Keratinocyte (primary cell): Measurements from ENCODE around the gene AJAP1. TPM values are rescaled to one million over a fixed set of nuclear protein-coding genes. Genes with fewer than 3 reads are reported as not detected.

ENCODE experiments used
- DNase-seq: peaks from one replicate; pipeline ENCODE4 v3.0.0-alpha.2; 2011; ENCODE audit warnings: low read depth, missing footprints, low spot score
- FAIRE-seq: peaks from 2 replicates; lab custom pipeline; 2011; peaks lifted over from hg19 to GRCh38; lab: Jason Lieb, UNC
- H2AFZ ChIP-seq: 2 replicates; pipeline ENCODE4 v1.6.0; 2012; ENCODE audit warnings: low read length, control low read depth, inconsistent platforms; ENCODE audit not compliant: control insufficient read depth
- H3K27ac ChIP-seq: 2 replicates; pipeline ENCODE4 v1.5.1; 2011; ENCODE audit warnings: low read length; ENCODE audit not compliant: control insufficient read depth, insufficient read depth
- H3K27me3 ChIP-seq: 3 replicates; pipeline ENCODE4 v1.6.0; 2011; ENCODE audit warnings: low read length; ENCODE audit not compliant: control insufficient read depth, insufficient read depth; ENCODE audit errors: extremely low read depth
- H3K36me3 ChIP-seq, 2 experiments: 2 replicates in 1 of 2; 3 replicates in 1 of 2; pipeline ENCODE4 v1.5.1; 2011; ENCODE audit warnings: low read length in 2 of 2, mild to moderate bottlenecking in 1 of 2; ENCODE audit not compliant: control insufficient read depth in 2 of 2, insufficient read depth in 2 of 2; ENCODE audit errors: extremely low read depth in 1 of 2
- H3K4me1 ChIP-seq: 3 replicates; pipeline ENCODE4 v1.5.1; 2011; ENCODE audit warnings: low read length; ENCODE audit not compliant: control insufficient read depth, insufficient read depth; ENCODE audit errors: extremely low read depth
- H3K4me2 ChIP-seq: 3 replicates; pipeline ENCODE4 v1.6.0; 2011; ENCODE audit warnings: low read depth, low read length; ENCODE audit not compliant: control insufficient read depth, insufficient read depth; ENCODE audit errors: extremely low read depth
- H3K4me3 ChIP-seq, 3 experiments: fragments of 200-600 bp in 1 of 3; sonication (generic) in 1 of 3; 2 replicates in 2 of 3; 3 replicates in 1 of 3; pipeline ENCODE4 v1.5.1; 2011 to 2016; ENCODE audit warnings: low read length in 3 of 3, mild to moderate bottlenecking in 3 of 3, control low read depth in 2 of 3, inconsistent platforms in 1 of 3, low read depth in 1 of 3, mixed read lengths in 1 of 3, mixed run types in 1 of 3, moderate library complexity in 1 of 3; ENCODE audit not compliant: control insufficient read depth in 2 of 3, insufficient read depth in 2 of 3; ENCODE audit errors: extremely low read depth in 1 of 3
- H3K79me2 ChIP-seq: 2 replicates; pipeline ENCODE4 v1.6.0; 2012; ENCODE audit warnings: low read length; ENCODE audit not compliant: control insufficient read depth, insufficient read depth
- H3K9ac ChIP-seq: 3 replicates; pipeline ENCODE4 v1.6.0; 2011; ENCODE audit warnings: low read length; ENCODE audit not compliant: control insufficient read depth, insufficient read depth; ENCODE audit errors: extremely low read depth
- H3K9me1 ChIP-seq: 3 replicates; pipeline ENCODE4 v1.6.0; 2011; ENCODE audit warnings: low read length; ENCODE audit not compliant: control insufficient read depth, insufficient read depth; ENCODE audit errors: extremely low read depth
- H3K9me3 ChIP-seq: 2 replicates; pipeline ENCODE4 v1.5.1; 2012; ENCODE audit warnings: low read depth, low read length; ENCODE audit not compliant: control insufficient read depth
- H4K20me1 ChIP-seq: 3 replicates; pipeline ENCODE4 v1.6.0; 2011; ENCODE audit warnings: low read length; ENCODE audit not compliant: control insufficient read depth, insufficient read depth; ENCODE audit errors: extremely low read depth
- CTCF ChIP-seq, 3 experiments: IDR thresholded peaks in 1 of 3; conservative IDR thresholded peaks in 1 of 3; optimal IDR thresholded peaks in 1 of 3; 2 replicates in 2 of 3; 3 replicates in 1 of 3; pipeline versions ENCODE3 to v1.5.1; 2011; ENCODE audit warnings: low read length in 3 of 3, mild to moderate bottlenecking in 3 of 3, moderate library complexity in 2 of 3, control low read depth in 1 of 3, inconsistent platforms in 1 of 3; ENCODE audit not compliant: insufficient read depth in 2 of 3; ENCODE audit errors: extremely low read depth in 1 of 3
- EZH2 ChIP-seq: IDR thresholded peaks from one replicate; pipeline ENCODE4 v1.6.1; 2012; ENCODE audit warnings: inconsistent platforms, mild to moderate bottlenecking, low read length, moderate library complexity
- dilution Hi-C: fragments of 300-500 bp; cut with MboI; formaldehyde crosslinking; loops from one replicate; pipeline ENCODE4 v1.7.0; 2020; ENCODE audit warnings: low sequenced_read_pairs; ENCODE audit not compliant: extremely low pct_ligation_motif_present
- polyA plus RNA-seq, 5 experiments: library from polyadenylated mRNA; depleted of rRNA in 3 of 5; stranded (reverse) in 3 of 5; stranded (forward) in 1 of 5; unstranded in 1 of 5; fragments of >200 nt; gene quantifications; 1 replicate in 1 of 5; 2 replicates in 3 of 5; 3 replicates in 1 of 5; pipeline versions ENCODE4 v1.2.1 to v1.2.3, GENCODE V29; 2011 to 2012; ENCODE audit warnings: missing spikeins in 2 of 5, low read depth in 1 of 5, low replicate concordance in 1 of 5

AJAP1 gene
- polyA plus RNA-seq, 1 donor (not counting 4 experiments of a cell fraction or from before 2014, with no cell fraction given), result 2.2 TPM

DNA sequence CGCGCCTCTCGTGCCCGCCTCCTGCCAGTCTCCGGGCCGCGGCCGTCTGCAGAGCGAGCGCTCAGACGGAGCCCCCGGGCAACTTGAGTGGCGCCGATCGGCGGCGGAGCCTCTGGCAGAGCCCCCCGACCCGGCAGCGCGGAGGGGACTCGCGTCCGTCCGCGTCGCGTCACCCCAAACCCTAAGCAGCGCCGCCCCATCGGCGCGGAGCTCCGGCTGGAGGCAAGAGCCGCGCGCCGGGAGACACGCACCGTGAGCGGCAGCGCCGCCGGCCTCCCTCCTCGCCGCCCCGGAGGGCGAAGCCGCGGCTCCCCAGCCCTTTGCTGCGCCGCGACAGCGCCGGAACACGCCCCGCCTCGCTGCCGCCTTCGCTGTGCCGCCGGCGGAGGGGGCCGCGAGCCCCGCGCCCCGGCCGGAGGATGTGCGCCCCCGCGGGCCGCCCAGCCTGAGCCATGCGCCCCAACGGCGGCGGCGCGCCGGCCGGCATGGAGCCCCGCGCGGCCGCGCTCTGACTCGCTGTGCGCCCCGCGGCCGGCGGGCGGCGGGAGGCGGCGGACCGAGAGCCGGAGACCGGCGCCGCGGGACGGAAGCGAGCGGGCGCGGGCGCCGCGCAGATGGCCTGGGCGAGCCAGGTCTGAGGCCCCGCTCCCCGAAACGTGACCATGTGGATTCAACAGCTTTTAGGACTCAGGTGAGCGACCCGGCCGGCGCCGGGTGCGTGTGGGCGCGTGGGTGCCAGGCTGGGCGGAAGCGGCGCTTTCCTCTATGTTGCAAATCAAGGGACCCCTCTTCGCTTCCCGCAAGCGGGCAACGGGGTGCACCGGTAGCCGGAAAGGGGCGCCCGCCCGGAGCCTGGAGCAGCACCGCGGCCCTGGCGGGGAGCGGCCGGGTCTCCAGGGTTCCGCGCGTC lies 610 bp downstream of the AJAP1 start:
- peaks cover 7% of the 10 kb centered on the region for H3K27me3 ChIP-seq
- dilution Hi-C loops, result no loop called here
- H3K4me2 ChIP-seq, result peak overlapping the region; percentile 56
- peak overlapping the region; percentile 47 for H3K27ac ChIP-seq
- no peaks in the 10 kb centered on the region for H4K20me1 ChIP-seq
- H3K9me3 ChIP-seq, result no peaks in the 10 kb centered on the region
- DNase-seq (no peak), FAIRE-seq (no peak)
- peaks cover 26% of the 10 kb centered on the region for H3K4me1 ChIP-seq
- peak overlapping the region; percentile 62 to 76 (median 71) for H3K4me3 ChIP-seq
- H3K36me3 ChIP-seq, result no peaks in the 10 kb centered on the region
- H3K9me1 ChIP-seq, result no peaks in the 10 kb centered on the region
- H3K9ac ChIP-seq, result peak overlapping the region; percentile 69
- TF ChIP-seq CTCF (optimal IDR thresholded peaks at IDR 0.05 in 1 of 3, IDR thresholded peaks at IDR 0.05 in 1 of 3, conservative IDR thresholded peaks at IDR 0.05 in 1 of 3; ENCODE audit: extremely low read depth in 1 of 3, insufficient read depth in 2 of 3, low read length in 3 of 3), result no peak
- TF ChIP-seq EZH2, result no peak
- peak overlapping the region; percentile 19 for H2AFZ ChIP-seq
- peaks cover 14% of the 10 kb centered on the region for H3K79me2 ChIP-seq

- H4K20me1 ChIP-seq, result no peaks in the 10 kb centered on the region
- peak overlapping the region; percentile 62 to 76 (median 71) for H3K4me3 ChIP-seq
- H3K9ac ChIP-seq, result peak overlapping the region; percentile 69
- H3K4me1 ChIP-seq, result peaks cover 18% of the 10 kb centered on the region
- H3K79me2 ChIP-seq, result peaks cover 22% of the 10 kb centered on the region
- dilution Hi-C loops, result no loop called here
- peak overlapping the region; percentile 57 for H3K4me2 ChIP-seq
- TF ChIP-seq CTCF (optimal IDR thresholded peaks at IDR 0.05 in 1 of 3, IDR thresholded peaks at IDR 0.05 in 1 of 3, conservative IDR thresholded peaks at IDR 0.05 in 1 of 3; ENCODE audit: extremely low read depth in 1 of 3, insufficient read depth in 2 of 3, low read length in 3 of 3) (peak; percentile 79 to 96 (median 95)), EZH2 (peak; percentile 40)
- peak overlapping the region; percentile 33 for H2AFZ ChIP-seq
- peak overlapping the region; percentile 47 for H3K27ac ChIP-seq
- no peak for FAIRE-seq
- no peak for DNase-seq
- no peaks in the 10 kb centered on the region for H3K9me3 ChIP-seq
- no peaks in the 10 kb centered on the region for H3K9me1 ChIP-seq
- peaks cover 7% of the 10 kb centered on the region for H3K27me3 ChIP-seq
- H3K36me3 ChIP-seq, result no peaks in the 10 kb centered on the region
Measured at GRCh38 chr1:4655674-4656532, 1.5 kb downstream of the AJAP1 start.
